ENCODE measurements around the gene DHRS11. TPM values are rescaled to one million over a fixed set of nuclear protein-coding genes. Genes with fewer than 3 reads are reported as not detected.

Gene DHRS11
- total and polyA plus RNA-seq, 2 of the 8 experiments (the other 6 are each of a cell fraction or from before 2014, with no cell fraction given), result 29.5 to 63.3 TPM

DNA sequence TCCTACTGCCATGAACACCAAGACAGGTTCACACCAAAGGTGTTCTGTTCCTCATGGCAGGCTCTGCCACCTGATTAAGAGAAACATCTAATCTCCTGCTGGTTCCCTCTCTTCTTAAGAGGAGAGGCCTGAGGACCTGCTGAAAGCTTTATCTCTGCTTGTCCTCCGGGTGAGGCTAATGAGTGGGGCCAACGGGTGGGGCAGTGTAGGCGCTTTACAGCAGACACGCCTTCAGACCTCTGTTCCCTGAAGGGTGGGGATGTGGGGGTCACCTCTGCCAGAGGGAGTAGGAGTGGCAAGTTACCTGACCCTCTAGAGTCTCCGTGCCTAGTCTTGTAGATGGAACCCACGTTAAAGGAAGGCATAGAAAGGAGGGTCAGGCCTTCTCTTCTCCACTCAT is 5.5 kb downstream of the DHRS11 start (continued):
- no peak for TF ChIP-seq RAD21 (IDR thresholded peaks at IDR 0.05 in 1 of 2, conservative IDR thresholded peaks at IDR 0.05 in 1 of 2; ENCODE audit: low read depth in 2 of 2, low read length in 2 of 2)
- TF ChIP-seq, protein P1, sequence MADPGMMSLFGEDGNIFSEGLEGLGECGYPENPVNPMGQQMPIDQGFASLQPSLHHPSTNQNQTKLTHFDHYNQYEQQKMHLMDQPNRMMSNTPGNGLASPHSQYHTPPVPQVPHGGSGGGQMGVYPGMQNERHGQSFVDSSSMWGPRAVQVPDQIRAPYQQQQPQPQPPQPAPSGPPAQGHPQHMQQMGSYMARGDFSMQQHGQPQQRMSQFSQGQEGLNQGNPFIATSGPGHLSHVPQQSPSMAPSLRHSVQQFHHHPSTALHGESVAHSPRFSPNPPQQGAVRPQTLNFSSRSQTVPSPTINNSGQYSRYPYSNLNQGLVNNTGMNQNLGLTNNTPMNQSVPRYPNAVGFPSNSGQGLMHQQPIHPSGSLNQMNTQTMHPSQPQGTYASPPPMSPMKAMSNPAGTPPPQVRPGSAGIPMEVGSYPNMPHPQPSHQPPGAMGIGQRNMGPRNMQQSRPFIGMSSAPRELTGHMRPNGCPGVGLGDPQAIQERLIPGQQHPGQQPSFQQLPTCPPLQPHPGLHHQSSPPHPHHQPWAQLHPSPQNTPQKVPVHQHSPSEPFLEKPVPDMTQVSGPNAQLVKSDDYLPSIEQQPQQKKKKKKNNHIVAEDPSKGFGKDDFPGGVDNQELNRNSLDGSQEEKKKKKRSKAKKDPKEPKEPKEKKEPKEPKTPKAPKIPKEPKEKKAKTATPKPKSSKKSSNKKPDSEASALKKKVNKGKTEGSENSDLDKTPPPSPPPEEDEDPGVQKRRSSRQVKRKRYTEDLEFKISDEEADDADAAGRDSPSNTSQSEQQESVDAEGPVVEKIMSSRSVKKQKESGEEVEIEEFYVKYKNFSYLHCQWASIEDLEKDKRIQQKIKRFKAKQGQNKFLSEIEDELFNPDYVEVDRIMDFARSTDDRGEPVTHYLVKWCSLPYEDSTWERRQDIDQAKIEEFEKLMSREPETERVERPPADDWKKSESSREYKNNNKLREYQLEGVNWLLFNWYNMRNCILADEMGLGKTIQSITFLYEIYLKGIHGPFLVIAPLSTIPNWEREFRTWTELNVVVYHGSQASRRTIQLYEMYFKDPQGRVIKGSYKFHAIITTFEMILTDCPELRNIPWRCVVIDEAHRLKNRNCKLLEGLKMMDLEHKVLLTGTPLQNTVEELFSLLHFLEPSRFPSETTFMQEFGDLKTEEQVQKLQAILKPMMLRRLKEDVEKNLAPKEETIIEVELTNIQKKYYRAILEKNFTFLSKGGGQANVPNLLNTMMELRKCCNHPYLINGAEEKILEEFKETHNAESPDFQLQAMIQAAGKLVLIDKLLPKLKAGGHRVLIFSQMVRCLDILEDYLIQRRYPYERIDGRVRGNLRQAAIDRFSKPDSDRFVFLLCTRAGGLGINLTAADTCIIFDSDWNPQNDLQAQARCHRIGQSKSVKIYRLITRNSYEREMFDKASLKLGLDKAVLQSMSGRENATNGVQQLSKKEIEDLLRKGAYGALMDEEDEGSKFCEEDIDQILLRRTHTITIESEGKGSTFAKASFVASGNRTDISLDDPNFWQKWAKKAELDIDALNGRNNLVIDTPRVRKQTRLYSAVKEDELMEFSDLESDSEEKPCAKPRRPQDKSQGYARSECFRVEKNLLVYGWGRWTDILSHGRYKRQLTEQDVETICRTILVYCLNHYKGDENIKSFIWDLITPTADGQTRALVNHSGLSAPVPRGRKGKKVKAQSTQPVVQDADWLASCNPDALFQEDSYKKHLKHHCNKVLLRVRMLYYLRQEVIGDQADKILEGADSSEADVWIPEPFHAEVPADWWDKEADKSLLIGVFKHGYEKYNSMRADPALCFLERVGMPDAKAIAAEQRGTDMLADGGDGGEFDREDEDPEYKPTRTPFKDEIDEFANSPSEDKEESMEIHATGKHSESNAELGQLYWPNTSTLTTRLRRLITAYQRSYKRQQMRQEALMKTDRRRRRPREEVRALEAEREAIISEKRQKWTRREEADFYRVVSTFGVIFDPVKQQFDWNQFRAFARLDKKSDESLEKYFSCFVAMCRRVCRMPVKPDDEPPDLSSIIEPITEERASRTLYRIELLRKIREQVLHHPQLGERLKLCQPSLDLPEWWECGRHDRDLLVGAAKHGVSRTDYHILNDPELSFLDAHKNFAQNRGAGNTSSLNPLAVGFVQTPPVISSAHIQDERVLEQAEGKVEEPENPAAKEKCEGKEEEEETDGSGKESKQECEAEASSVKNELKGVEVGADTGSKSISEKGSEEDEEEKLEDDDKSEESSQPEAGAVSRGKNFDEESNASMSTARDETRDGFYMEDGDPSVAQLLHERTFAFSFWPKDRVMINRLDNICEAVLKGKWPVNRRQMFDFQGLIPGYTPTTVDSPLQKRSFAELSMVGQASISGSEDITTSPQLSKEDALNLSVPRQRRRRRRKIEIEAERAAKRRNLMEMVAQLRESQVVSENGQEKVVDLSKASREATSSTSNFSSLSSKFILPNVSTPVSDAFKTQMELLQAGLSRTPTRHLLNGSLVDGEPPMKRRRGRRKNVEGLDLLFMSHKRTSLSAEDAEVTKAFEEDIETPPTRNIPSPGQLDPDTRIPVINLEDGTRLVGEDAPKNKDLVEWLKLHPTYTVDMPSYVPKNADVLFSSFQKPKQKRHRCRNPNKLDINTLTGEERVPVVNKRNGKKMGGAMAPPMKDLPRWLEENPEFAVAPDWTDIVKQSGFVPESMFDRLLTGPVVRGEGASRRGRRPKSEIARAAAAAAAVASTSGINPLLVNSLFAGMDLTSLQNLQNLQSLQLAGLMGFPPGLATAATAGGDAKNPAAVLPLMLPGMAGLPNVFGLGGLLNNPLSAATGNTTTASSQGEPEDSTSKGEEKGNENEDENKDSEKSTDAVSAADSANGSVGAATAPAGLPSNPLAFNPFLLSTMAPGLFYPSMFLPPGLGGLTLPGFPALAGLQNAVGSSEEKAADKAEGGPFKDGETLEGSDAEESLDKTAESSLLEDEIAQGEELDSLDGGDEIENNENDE (IDR thresholded peaks at IDR 0.05; ENCODE audit: insufficient replicate concordance, low read length), result no peak
